HEK293 (cell line): ENCODE results near the gene NFKBIL1.

ENCODE experiments used
- CTCF ChIA-PET: fragments of 350-600 bp; formaldehyde crosslinking; extraction: SDS; loops from one replicate; lab custom pipeline; 2021; ENCODE audit warnings: antibody characterized with exemption; lab: Yijun Ruan, JAX
- POLR2A ChIA-PET: fragments of 300-600 bp; formaldehyde crosslinking; extraction: SDS; loops from one replicate; lab custom pipeline; 2020; ENCODE audit warnings: antibody characterized with exemption, inconsistent platforms; lab: Yijun Ruan, JAX
- H3K27ac ChIP-seq: fragments of 200-500 bp; sonication (Bioruptor generic); 2 replicates; pipeline ENCODE4 v1.5.1; 2014; ENCODE audit warnings: low read depth, low read length, control low read depth, inconsistent platforms; ENCODE audit errors: extremely low read depth
- H3K36me3 ChIP-seq, 2 experiments: fragments of 200-500 bp in 1 of 2; sonication (Bioruptor generic) in 1 of 2; 1 replicate in 1 of 2; 2 replicates in 1 of 2; pipeline ENCODE4 v1.5.1; 2014 to 2017; ENCODE audit warnings: inconsistent platforms in 2 of 2, low read length in 2 of 2; ENCODE audit not compliant: control insufficient read depth in 2 of 2, insufficient read depth in 1 of 2
- H3K4me1 ChIP-seq: fragments of 200-500 bp; sonication (Bioruptor generic); 2 replicates; pipeline ENCODE4 v1.5.1; 2014; ENCODE audit warnings: mild to moderate bottlenecking, low read length, inconsistent platforms; ENCODE audit not compliant: control insufficient read depth, insufficient read depth
- H3K4me3 ChIP-seq: 2 replicates; pipeline ENCODE4 v1.5.1; 2011; ENCODE audit warnings: low read depth, mild to moderate bottlenecking, control low read depth, low read length, moderate library complexity
- H3K9me3 ChIP-seq: fragments of 200-500 bp; sonication (Bioruptor generic); 2 replicates; pipeline ENCODE4 v1.5.1; 2014; ENCODE audit warnings: low read depth, low read length, inconsistent platforms; ENCODE audit not compliant: control insufficient read depth, insufficient read depth
- FEZF1 ChIP-seq: fragments of 450-650 bp; formaldehyde crosslinking; IDR thresholded peaks from 2 replicates; pipeline ENCODE4 v1.5.1; 2016; ENCODE audit warnings: missing biosample characterization, missing genetic modification characterization
- GLIS2 ChIP-seq: fragments of 450-650 bp; formaldehyde crosslinking; IDR thresholded peaks from 2 replicates; pipeline ENCODE4 v1.5.1; 2016; ENCODE audit warnings: missing biosample characterization, missing genetic modification characterization
- HOXC10 ChIP-seq: sonication (generic); formaldehyde crosslinking; IDR thresholded peaks from 2 replicates; pipeline ENCODE4 v1.8.1; 2023; ENCODE audit warnings: mild to moderate bottlenecking, missing genetic modification reagents
- KLF1 ChIP-seq: fragments of 450-650 bp; formaldehyde crosslinking; IDR thresholded peaks from 2 replicates; pipeline ENCODE4 v1.5.1; 2016; ENCODE audit warnings: missing biosample characterization, missing genetic modification characterization
- KLF9 ChIP-seq: fragments of 450-650 bp; formaldehyde crosslinking; IDR thresholded peaks from 2 replicates; pipeline ENCODE4 v1.5.1; 2016; ENCODE audit warnings: missing biosample characterization, missing genetic modification characterization, low read depth
- MYNN ChIP-seq: fragments of 450-650 bp; formaldehyde crosslinking; IDR thresholded peaks from 2 replicates; pipeline ENCODE4 v1.5.1; 2016; ENCODE audit warnings: missing biosample characterization, missing genetic modification characterization, borderline replicate concordance
- OSR2 ChIP-seq: fragments of 450-650 bp; formaldehyde crosslinking; IDR thresholded peaks from 2 replicates; pipeline ENCODE4 v1.5.1; 2016; ENCODE audit warnings: missing biosample characterization, missing genetic modification characterization
- PRDM1 ChIP-seq: fragments of 450-650 bp; formaldehyde crosslinking; IDR thresholded peaks from 2 replicates; pipeline ENCODE4; 2016; ENCODE audit warnings: missing biosample characterization, missing genetic modification characterization
- ZBTB1 ChIP-seq: fragments of 450-650 bp; formaldehyde crosslinking; IDR thresholded peaks from 2 replicates; pipeline ENCODE4 v1.5.1; 2016; ENCODE audit warnings: missing biosample characterization, missing genetic modification characterization
- ZFP41 ChIP-seq: fragments of 450-650 bp; formaldehyde crosslinking; IDR thresholded peaks from 2 replicates; pipeline ENCODE4 v1.5.1; 2016; ENCODE audit warnings: missing biosample characterization, missing genetic modification characterization, borderline replicate concordance
- ZNF155 ChIP-seq: fragments of 450-650 bp; formaldehyde crosslinking; IDR thresholded peaks from 2 replicates; pipeline ENCODE4 v1.5.1; 2016; ENCODE audit warnings: missing biosample characterization, missing genetic modification characterization
- ZNF16 ChIP-seq: fragments of 450-650 bp; formaldehyde crosslinking; IDR thresholded peaks from 2 replicates; pipeline ENCODE4 v1.5.1; 2016; ENCODE audit warnings: low read depth, missing biosample characterization, missing genetic modification characterization
- ZNF324 ChIP-seq: fragments of 450-650 bp; formaldehyde crosslinking; IDR thresholded peaks from 2 replicates; pipeline ENCODE4 v1.5.1; 2016; ENCODE audit warnings: missing biosample characterization, missing genetic modification characterization
- ZNF366 ChIP-seq: fragments of 450-650 bp; formaldehyde crosslinking; conservative IDR thresholded peaks from 2 replicates; pipeline ENCODE4 v1.5.1; 2016; ENCODE audit warnings: missing biosample characterization, missing genetic modification characterization
- ZNF610 ChIP-seq: fragments of 450-650 bp; formaldehyde crosslinking; IDR thresholded peaks from 2 replicates; pipeline ENCODE4 v1.5.1; 2016; ENCODE audit warnings: missing biosample characterization, missing genetic modification characterization, borderline replicate concordance
- ZNF654 ChIP-seq: fragments of 450-650 bp; formaldehyde crosslinking; IDR thresholded peaks from 2 replicates; pipeline ENCODE4 v1.5.1; 2016; ENCODE audit warnings: low read depth, missing biosample characterization, missing genetic modification characterization
- ZNF830 ChIP-seq: fragments of 450-650 bp; IDR thresholded peaks from 2 replicates; pipeline ENCODE4 v1.5.0; 2018; ENCODE audit warnings: missing biosample characterization, missing genetic modification characterization, low read depth, mild to moderate bottlenecking, moderate library complexity
- ZNF843 ChIP-seq: fragments of 450-650 bp; formaldehyde crosslinking; IDR thresholded peaks from 2 replicates; pipeline ENCODE4 v1.5.1; 2016; ENCODE audit warnings: missing biosample characterization, missing genetic modification characterization
- ZSCAN23 ChIP-seq: fragments of 450-650 bp; formaldehyde crosslinking; IDR thresholded peaks from 2 replicates; pipeline ENCODE4 v1.5.1; 2016; ENCODE audit warnings: missing biosample characterization, missing genetic modification characterization
- TF ChIP-seq, protein P1 (sequence below): fragments of 450-650 bp; formaldehyde crosslinking; IDR thresholded peaks from 2 replicates; pipeline ENCODE4 v1.5.1; 2016; ENCODE audit warnings: missing biosample characterization, missing genetic modification characterization
- TF ChIP-seq, protein P2 (sequence below): fragments of 450-650 bp; formaldehyde crosslinking; IDR thresholded peaks from 2 replicates; pipeline ENCODE4 v1.5.1; 2016; ENCODE audit warnings: missing biosample characterization, missing genetic modification characterization

The NFKBIL1 gene

DNA sequence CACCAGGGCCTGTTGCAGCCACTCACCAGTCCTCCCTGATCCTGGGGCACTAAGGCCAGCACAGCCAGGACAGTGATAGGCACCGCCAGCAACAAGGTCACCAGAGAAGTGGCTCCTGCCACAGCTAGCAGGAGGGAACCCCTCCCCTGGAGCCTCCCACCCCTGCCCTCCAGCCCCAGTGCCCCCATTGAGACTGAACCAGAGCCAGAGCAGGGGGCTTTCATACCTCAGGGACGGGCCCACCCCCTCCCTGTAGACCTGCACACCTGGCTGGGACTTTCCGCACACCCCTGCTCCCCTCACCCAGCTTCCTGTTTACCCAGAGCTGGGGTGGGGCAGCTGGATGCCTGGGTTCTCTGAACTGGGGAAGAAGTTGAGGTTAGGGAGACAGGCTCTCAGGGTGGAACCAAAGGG lies 34.8 kb downstream of the NFKBIL1 start, which contains the start of gene LTB:
Gene LTB (minus strand): TSS at position 195 of the 414 bp plus-strand sequence. CDS start 7 bp downstream, at position 188.
- Histone ChIP-seq H3K4me3 (peak within 1 kb of the TSS; percentile 44), H3K36me3 (no peaks in the 10 kb centered on the region), H3K9me3 (no peaks in the 10 kb centered on the region), H3K4me1 (peaks cover 4% of the 10 kb centered on the region; the same call in 1 of the 2 replicates), H3K27ac (no peak within 1 kb of the TSS)
- TF ChIP-seq PRDM1 (tag by site-specific recombination) (no peak), ZNF324 (tag by site-specific recombination) (no peak), ZNF366 (tag by site-specific recombination) (no peak), FEZF1 (tag by site-specific recombination) (no peak)
- POLR2A ChIA-PET: interaction anchor here (0.9 to 1.5 kb wide), 5 partner anchors 8 to 245 kb away, joined by 3 to 6 read pairs (median 4); partner anchors contain the start of genes DDX39B, HSPA1B and PRRC2A
- CTCF ChIA-PET: interaction anchor here (0.6 to 18.7 kb wide), 10 partner anchors 8 to 1298 kb away, joined by 3 to 518 read pairs (median 6); partner anchors contain the start of genes ATP6V1G2, LTA, NCR3 and NFKBIL1

DNA sequence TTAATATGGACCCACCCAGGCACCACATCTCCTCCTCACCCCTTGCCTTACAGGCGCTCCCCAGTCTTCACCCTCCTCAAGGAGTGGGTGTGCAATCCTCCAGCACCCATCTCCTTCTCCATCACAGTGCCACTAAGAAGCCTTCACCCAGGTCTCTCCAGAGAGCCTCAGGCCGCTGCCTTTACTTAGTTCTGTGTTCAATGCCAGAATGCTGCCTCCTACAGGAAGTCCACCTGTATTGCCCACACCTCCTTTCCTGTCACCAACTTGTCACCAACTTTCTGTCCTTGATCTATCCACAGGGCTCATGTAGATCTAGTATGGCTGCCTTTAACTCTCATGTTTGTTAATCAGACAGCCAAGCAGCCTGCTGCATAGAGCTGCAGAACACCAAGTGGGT lies 38.1 kb downstream of the NFKBIL1 start:
- no peak overlapping the region for H3K27ac ChIP-seq
- H3K36me3 ChIP-seq: no peaks in the 10 kb centered on the region
- TF ChIP-seq ZNF654 (no peak), ZNF16 (tag by site-specific recombination) (no peak), ZNF830 (tag by site-specific recombination) (no peak), ZNF843 (tag by site-specific recombination) (no peak), ZNF155 (tag by site-specific recombination) (no peak), HOXC10 (CRISPR knock-in tag) (no peak), KLF1 (tag by site-specific recombination) (no peak), OSR2 (no peak), MYNN (no peak), ZBTB1 (tag by site-specific recombination) (no peak), GLIS2 (tag by site-specific recombination) (no peak), ZFP41 (no peak), ZNF610 (no peak), ZSCAN23 (tag by site-specific recombination) (no peak)
- TF ChIP-seq, protein P1, sequence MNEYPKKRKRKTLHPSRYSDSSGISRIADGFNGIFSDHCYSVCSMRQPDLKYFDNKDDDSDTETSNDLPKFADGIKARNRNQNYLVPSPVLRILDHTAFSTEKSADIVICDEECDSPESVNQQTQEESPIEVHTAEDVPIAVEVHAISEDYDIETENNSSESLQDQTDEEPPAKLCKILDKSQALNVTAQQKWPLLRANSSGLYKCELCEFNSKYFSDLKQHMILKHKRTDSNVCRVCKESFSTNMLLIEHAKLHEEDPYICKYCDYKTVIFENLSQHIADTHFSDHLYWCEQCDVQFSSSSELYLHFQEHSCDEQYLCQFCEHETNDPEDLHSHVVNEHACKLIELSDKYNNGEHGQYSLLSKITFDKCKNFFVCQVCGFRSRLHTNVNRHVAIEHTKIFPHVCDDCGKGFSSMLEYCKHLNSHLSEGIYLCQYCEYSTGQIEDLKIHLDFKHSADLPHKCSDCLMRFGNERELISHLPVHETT: no peak
- TF ChIP-seq, protein P2, sequence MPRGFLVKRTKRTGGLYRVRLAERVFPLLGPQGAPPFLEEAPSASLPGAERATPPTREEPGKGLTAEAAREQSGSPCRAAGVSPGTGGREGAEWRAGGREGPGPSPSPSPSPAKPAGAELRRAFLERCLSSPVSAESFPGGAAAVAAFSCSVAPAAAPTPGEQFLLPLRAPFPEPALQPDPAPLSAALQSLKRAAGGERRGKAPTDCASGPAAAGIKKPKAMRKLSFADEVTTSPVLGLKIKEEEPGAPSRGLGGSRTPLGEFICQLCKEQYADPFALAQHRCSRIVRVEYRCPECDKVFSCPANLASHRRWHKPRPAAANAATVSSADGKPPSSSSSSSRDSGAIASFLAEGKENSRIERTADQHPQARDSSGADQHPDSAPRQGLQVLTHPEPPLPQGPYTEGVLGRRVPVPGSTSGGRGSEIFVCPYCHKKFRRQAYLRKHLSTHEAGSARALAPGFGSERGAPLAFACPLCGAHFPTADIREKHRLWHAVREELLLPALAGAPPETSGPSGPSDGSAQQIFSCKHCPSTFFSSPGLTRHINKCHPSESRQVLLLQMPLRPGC (tag by site-specific recombination): no peak
- TF ChIP-seq, all 188 proteins: peak for 0
- Histone ChIP-seq H3K9me3 (no peaks in the 10 kb centered on the region), H3K4me3 (no peak overlapping the region), H3K4me1 (peaks cover 4% of the 10 kb centered on the region; the same call in 1 of the 2 replicates)
- ChIA-PET POLR2A (no interaction called here), CTCF (interaction anchor here (0.6 to 18.7 kb wide), 16 partner anchors 8 to 389 kb away, joined by 3 to 518 read pairs (median 5); partner anchors contain the start of genes ATP6V1G2, NCR3, NFKBIL1 and TNF)

DNA sequence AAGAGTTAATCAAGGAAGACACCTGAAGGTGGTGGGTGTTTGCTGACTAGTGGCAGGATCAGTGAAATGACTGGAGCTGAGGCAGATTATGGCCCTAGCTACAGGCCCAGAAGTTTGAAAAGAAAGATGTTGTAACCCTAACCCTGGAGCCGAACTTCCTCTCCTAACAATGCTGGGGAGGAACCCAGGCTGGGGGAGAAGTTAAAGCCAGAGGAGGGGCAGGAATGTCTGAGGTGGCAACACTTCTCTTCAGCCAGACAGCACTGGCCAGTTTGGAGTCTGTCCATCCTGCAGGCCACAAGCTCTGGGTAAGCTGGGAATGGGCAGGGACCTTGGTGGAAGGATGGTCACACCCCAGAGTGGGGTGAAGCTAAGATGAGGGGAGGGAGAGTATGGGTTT lies 38.6 kb downstream of the NFKBIL1 start, which contains the start of gene LST1:
Gene LST1 (plus strand): TSS at position 270 of the 400 bp plus-strand sequence. CDS start 1,023 bp downstream, outside the sequence.
- no peaks in the 10 kb centered on the region for H3K9me3 ChIP-seq
- ChIA-PET POLR2A (no interaction called here), CTCF (interaction anchor here (0.6 to 18.7 kb wide), 15 partner anchors 8 to 390 kb away, joined by 3 to 518 read pairs (median 3); partner anchors contain the start of genes ATP6V1G2, NCR3, NFKBIL1 and TNF)
- TF ChIP-seq ZSCAN23 (tag by site-specific recombination): no peak
- TF ChIP-seq KLF9 (tag by site-specific recombination): no peak
- no peak within 1 kb of the TSS for H3K27ac ChIP-seq
- H3K4me1 ChIP-seq: peaks cover 4% of the 10 kb centered on the region; the same call in 1 of the 2 replicates
- H3K4me3 ChIP-seq: no peak within 1 kb of the TSS
- H3K36me3 ChIP-seq: no peaks in the 10 kb centered on the region
